B cell (primary cell): ENCODE data around the gene FSTL5.

ENCODE experiments used
- EZH2 ChIP-seq: IDR thresholded peaks from 2 replicates; pipeline ENCODE4 v1.6.1; 2012; ENCODE audit warnings: borderline replicate concordance, low read depth, mild to moderate bottlenecking, moderate library complexity, low read length; ENCODE audit not compliant: insufficient read depth, poor library complexity, severe bottlenecking
- TF ChIP-seq, protein P1 (sequence below): fragments of 200-600 bp; IDR thresholded peaks from one replicate; pipeline ENCODE4 v1.8.0; 2022; ENCODE audit warnings: antibody characterized with exemption, mild to moderate bottlenecking

DNA sequence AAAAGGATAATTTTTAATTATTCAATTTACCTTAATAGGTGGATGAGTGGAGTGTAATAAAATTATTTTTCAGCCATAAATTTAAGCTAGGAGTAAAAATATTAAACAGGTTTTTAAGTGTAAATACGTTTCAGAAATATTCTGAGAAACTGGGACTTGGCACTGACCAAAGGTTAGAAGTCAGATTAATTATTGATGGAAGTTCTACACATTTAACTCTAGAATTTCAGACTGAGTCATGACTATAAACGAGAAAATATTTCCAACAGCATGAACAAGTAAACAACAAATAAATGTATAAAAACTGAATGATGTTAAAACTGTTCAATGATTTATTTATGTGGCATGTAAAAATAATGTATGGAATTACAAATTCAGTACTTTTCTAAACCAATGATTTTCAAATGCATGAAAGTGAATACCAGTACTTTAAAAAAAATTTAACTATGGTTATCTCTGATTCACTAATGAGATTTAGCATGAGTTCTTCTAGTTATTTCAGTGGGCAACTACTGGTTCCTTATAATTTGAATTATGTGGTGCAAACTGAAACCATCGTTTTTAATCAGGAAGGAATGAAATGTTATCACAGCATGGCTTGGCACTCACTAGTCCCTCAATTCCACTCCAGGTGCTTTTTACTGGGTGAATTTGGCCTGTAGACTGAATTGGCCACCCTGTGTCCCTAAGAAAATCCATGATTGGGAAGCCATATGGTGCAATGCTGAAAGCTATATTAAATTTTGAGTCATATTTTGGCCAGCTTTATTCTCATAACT is 244.2 kb downstream of the FSTL5 start:
- no peak for TF ChIP-seq EZH2
- TF ChIP-seq, protein P1, sequence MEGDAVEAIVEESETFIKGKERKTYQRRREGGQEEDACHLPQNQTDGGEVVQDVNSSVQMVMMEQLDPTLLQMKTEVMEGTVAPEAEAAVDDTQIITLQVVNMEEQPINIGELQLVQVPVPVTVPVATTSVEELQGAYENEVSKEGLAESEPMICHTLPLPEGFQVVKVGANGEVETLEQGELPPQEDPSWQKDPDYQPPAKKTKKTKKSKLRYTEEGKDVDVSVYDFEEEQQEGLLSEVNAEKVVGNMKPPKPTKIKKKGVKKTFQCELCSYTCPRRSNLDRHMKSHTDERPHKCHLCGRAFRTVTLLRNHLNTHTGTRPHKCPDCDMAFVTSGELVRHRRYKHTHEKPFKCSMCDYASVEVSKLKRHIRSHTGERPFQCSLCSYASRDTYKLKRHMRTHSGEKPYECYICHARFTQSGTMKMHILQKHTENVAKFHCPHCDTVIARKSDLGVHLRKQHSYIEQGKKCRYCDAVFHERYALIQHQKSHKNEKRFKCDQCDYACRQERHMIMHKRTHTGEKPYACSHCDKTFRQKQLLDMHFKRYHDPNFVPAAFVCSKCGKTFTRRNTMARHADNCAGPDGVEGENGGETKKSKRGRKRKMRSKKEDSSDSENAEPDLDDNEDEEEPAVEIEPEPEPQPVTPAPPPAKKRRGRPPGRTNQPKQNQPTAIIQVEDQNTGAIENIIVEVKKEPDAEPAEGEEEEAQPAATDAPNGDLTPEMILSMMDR, result no peak
